HepG2 (cell line): ENCODE measurements around the gene TSGA10IP. TPM values are rescaled to one million over a fixed set of nuclear protein-coding genes. Genes with fewer than 3 reads are reported as not detected.

Experiments
- ARID3A ChIP-seq: IDR thresholded peaks from 2 replicates; pipeline ENCODE4 v1.6.1; 2012; ENCODE audit warnings: low read depth, low read length, improper control_type of control experiment
- BCL6 ChIP-seq: IDR thresholded peaks from 2 replicates; pipeline ENCODE4 v1.6.1; 2016; ENCODE audit warnings: missing genetic modification reagents, missing compliant biosample characterization
- CC2D1A ChIP-seq: sonication (generic); formaldehyde crosslinking; IDR thresholded peaks from 2 replicates; pipeline ENCODE4 v1.8.1; 2023; ENCODE audit warnings: mild to moderate bottlenecking, missing genetic modification reagents
- HDAC2 ChIP-seq: sonication (generic); formaldehyde crosslinking; IDR thresholded peaks from 2 replicates; pipeline ENCODE4 v1.4.0; 2020; ENCODE audit warnings: missing genetic modification reagents
- HOXA9 ChIP-seq: sonication (generic); formaldehyde crosslinking; IDR thresholded peaks from 2 replicates; pipeline ENCODE4 v1.8.1; 2022; ENCODE audit warnings: missing genetic modification reagents, mild to moderate bottlenecking, moderate library complexity, borderline replicate concordance
- JDP2 ChIP-seq: sonication (generic); formaldehyde crosslinking; IDR thresholded peaks from 2 replicates; pipeline ENCODE4 v1.8.1; 2022; ENCODE audit warnings: missing genetic modification reagents, borderline replicate concordance
- MTA3 ChIP-seq: sonication (generic); formaldehyde crosslinking; IDR thresholded peaks from 2 replicates; pipeline ENCODE4 v1.4.0; 2020; ENCODE audit warnings: missing genetic modification reagents
- NR2C2 ChIP-seq: sonication (generic); formaldehyde crosslinking; IDR thresholded peaks from 2 replicates; pipeline ENCODE4 v1.4.0; 2020; ENCODE audit warnings: missing genetic modification reagents, mild to moderate bottlenecking, moderate library complexity, borderline replicate concordance
- RELA ChIP-seq: sonication (generic); formaldehyde crosslinking; IDR thresholded peaks from 2 replicates; pipeline ENCODE4 v1.4.0; 2020; ENCODE audit warnings: missing genetic modification reagents
- RXRB ChIP-seq: IDR thresholded peaks from 2 replicates; pipeline ENCODE4 v1.6.1; 2016; ENCODE audit warnings: borderline replicate concordance, missing genetic modification reagents, missing compliant biosample characterization
- ZFP62 ChIP-seq: sonication (generic); formaldehyde crosslinking; IDR thresholded peaks from 2 replicates; pipeline ENCODE4 v1.4.0; 2020; ENCODE audit warnings: missing genetic modification reagents
- ZKSCAN8 ChIP-seq: IDR thresholded peaks from 2 replicates; pipeline ENCODE4 v1.6.1; 2016; ENCODE audit warnings: borderline replicate concordance, missing genetic modification reagents, missing compliant biosample characterization
- ZNF367 ChIP-seq: sonication (generic); formaldehyde crosslinking; IDR thresholded peaks from 2 replicates; pipeline ENCODE4 v1.4.0; 2020; ENCODE audit warnings: missing genetic modification reagents, borderline replicate concordance
- ZNF407 ChIP-seq: sonication (generic); formaldehyde crosslinking; IDR thresholded peaks from one replicate; pipeline ENCODE4 v1.5.1; 2020; ENCODE audit warnings: mild to moderate bottlenecking, missing genetic modification reagents; ENCODE audit errors: not compliant biosample characterization
- ZNF629 ChIP-seq: sonication (generic); formaldehyde crosslinking; conservative IDR thresholded peaks from 2 replicates; pipeline ENCODE4 v1.5.0; 2020; ENCODE audit warnings: missing genetic modification reagents
- ZNF678 ChIP-seq: sonication (generic); formaldehyde crosslinking; IDR thresholded peaks from 2 replicates; pipeline ENCODE4 v1.4.0; 2020; ENCODE audit warnings: mild to moderate bottlenecking, missing genetic modification reagents
- ZNF878 ChIP-seq: sonication (generic); formaldehyde crosslinking; IDR thresholded peaks from 2 replicates; pipeline ENCODE4 v1.8.1; 2023; ENCODE audit warnings: mild to moderate bottlenecking, missing genetic modification reagents, moderate library complexity
- polyA plus RNA-seq, 8 experiments: library from polyadenylated mRNA; depleted of rRNA in 3 of 8; stranded (reverse) in 7 of 8; unstranded in 1 of 8; fragments of >200 nt; fragmentation: Illumina TruSeq in 4 of 8; extraction: Trizol in 4 of 8; gene quantifications; 2 replicates each; pipeline versions ENCODE4 v1.2.1 to v1.2.3, GENCODE V29; 2011 to 2016; ENCODE audit warnings: low read depth in 4 of 8, missing spikeins in 1 of 8, mixed read lengths in 1 of 8; ENCODE audit not compliant: insufficient read depth in 1 of 8
- total RNA-seq, 5 experiments: library from RNA; depleted of rRNA; stranded (reverse); fragments of >200 nt; fragmentation: Illumina TruSeq; extraction: Trizol; gene quantifications; 2 replicates each; pipeline ENCODE4 v1.2.3, GENCODE V29; 2016; ENCODE audit warnings: low read depth in 1 of 5
- TF ChIP-seq, protein P1 (sequence below): sonication (generic); formaldehyde crosslinking; IDR thresholded peaks from 2 replicates; pipeline ENCODE4 v1.8.1; 2023; ENCODE audit warnings: missing genetic modification reagents, mild to moderate bottlenecking, borderline replicate concordance
- TF ChIP-seq, protein P2 (sequence below): fragments of 450-650 bp; IDR thresholded peaks from 2 replicates; pipeline ENCODE4 v1.6.1; 2017

The TSGA10IP gene
- total and polyA plus RNA-seq, 2 of the 13 experiments (the other 11 are each of a cell fraction or from before 2014, with no cell fraction given) = not detected

GRCh38 chr11:66001942-66002647 lies 56.8 kb downstream of the TSGA10IP start, which contains the start of the genes BANF1 and EIF1AD (continued):
- TF ChIP-seq HOXA9 (CRISPR knock-in tag) (peak; percentile 44; the same call in 1 of the 2 replicates), CC2D1A (CRISPR knock-in tag) (peak; percentile 72; the same call in 1 of the 2 replicates), MTA3 (CRISPR knock-in tag) (no peak), ZNF367 (no peak), BCL6 (CRISPR knock-in tag) (no peak), ARID3A (no peak), ZKSCAN8 (CRISPR knock-in tag) (peak; percentile 89; the same call in 1 of the 2 replicates), JDP2 (CRISPR knock-in tag) (no peak), NR2C2 (peak; percentile 100), ZNF629 (CRISPR knock-in tag) (no peak), RXRB (CRISPR knock-in tag) (peak; percentile 43; the same call in 1 of the 2 replicates), ZFP62 (no peak), ZNF878 (CRISPR knock-in tag) (peak; percentile 89; the same call in 1 of the 2 replicates), RELA (CRISPR knock-in tag) (no peak), ZNF407 (CRISPR knock-in tag) (peak; percentile 88), ZNF678 (peak; percentile 56), HDAC2 (CRISPR knock-in tag) (peak; percentile 85)
- TF ChIP-seq, protein P1, sequence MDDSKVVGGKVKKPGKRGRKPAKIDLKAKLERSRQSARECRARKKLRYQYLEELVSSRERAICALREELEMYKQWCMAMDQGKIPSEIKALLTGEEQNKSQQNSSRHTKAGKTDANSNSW (CRISPR knock-in tag) = peak; percentile 48; the same call in 1 of the 2 replicates
- TF ChIP-seq, protein P2, sequence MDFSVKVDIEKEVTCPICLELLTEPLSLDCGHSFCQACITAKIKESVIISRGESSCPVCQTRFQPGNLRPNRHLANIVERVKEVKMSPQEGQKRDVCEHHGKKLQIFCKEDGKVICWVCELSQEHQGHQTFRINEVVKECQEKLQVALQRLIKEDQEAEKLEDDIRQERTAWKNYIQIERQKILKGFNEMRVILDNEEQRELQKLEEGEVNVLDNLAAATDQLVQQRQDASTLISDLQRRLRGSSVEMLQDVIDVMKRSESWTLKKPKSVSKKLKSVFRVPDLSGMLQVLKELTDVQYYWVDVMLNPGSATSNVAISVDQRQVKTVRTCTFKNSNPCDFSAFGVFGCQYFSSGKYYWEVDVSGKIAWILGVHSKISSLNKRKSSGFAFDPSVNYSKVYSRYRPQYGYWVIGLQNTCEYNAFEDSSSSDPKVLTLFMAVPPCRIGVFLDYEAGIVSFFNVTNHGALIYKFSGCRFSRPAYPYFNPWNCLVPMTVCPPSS = no peak
